Colonic mucosa (tissue), 4 donors: Measurements from ENCODE around the gene SPINT4. TPM values are rescaled to one million over a fixed set of nuclear protein-coding genes. Genes with fewer than 3 reads are reported as not detected.
"Not testable (repeated sequence)": the region's sequence is repeated elsewhere in the genome, so short reads cannot be mapped to it uniquely, and the experiment has no call there.

ENCODE experiments used
- DNase-seq: peaks from one replicate; pipeline ENCODE4 v3.0.0-alpha.2; 2020
- H3K27ac ChIP-seq: fragments of 200-600 bp; one replicate; pipeline ENCODE4 v1.8.0; 2021
- H3K27me3 ChIP-seq: fragments of 200-600 bp; one replicate; pipeline ENCODE4 v1.8.0; 2021
- H3K36me3 ChIP-seq: fragments of 200-600 bp; one replicate; pipeline ENCODE4 v1.8.0; 2021
- H3K4me1 ChIP-seq: fragments of 200-600 bp; one replicate; pipeline ENCODE4 v1.8.0; 2021; ENCODE audit warnings: mild to moderate bottlenecking
- H3K4me3 ChIP-seq: fragments of 200-600 bp; one replicate; pipeline ENCODE4 v1.8.0; 2021
- H3K9ac ChIP-seq, 2 donors: one replicate each; pipeline ENCODE4 v1.7.0; 2013; ENCODE audit warnings: control low read depth in 2 of 2, low read depth in 2 of 2, low read length in 2 of 2
- H3K9me3 ChIP-seq: fragments of 200-600 bp; one replicate; pipeline ENCODE4 v1.8.0; 2021
- CTCF ChIP-seq: fragments of 200-600 bp; IDR thresholded peaks from one replicate; pipeline ENCODE4 v1.8.0; 2022; ENCODE audit warnings: antibody characterized with exemption, mild to moderate bottlenecking
- intact Hi-C: fragments of 100-400 bp; cut with DNase I; formaldehyde crosslinking; loops from one replicate; pipeline ENCODE4 v1.14.1; 2022
- total RNA-seq, 2 donors: library from RNA; stranded (reverse); fragmentation: NEBNext Ultra II Directional in 1 of 2; extraction: Animal tissue kit (Norgen Biotek cat#: 25700) in 1 of 2; gene quantifications; one replicate each; pipeline ENCODE4 v1.2.1, GENCODE V29; 2021
- donor health status: healthy.
- donor health status: DM: no; HTN: no; CAD: no.
- donor health status: DM: no; HTN: no; CAD: no.

SPINT4 gene
- total RNA-seq, 2 donors from 2014 or later = not detected

- H3K4me3 ChIP-seq = no peak overlapping the region
- no peak overlapping the region for H3K27ac ChIP-seq
- no peaks in the 10 kb centered on the region for H3K4me1 ChIP-seq
- intact Hi-C loops = no loop called here
- TF ChIP-seq CTCF = no peak
- no peak overlapping the region for H3K9ac ChIP-seq
- DNase-seq = no peak
- no peaks in the 10 kb centered on the region for H3K27me3 ChIP-seq
- no peaks in the 10 kb centered on the region for H3K9me3 ChIP-seq
- no peaks in the 10 kb centered on the region for H3K36me3 ChIP-seq
Observed at GRCh38 chr20:45752746-45753145, 30.6 kb downstream of the SPINT4 start.

GRCh38 chr20:45758096-45758495 is 35.9 kb downstream of the SPINT4 start:
- Histone ChIP-seq H3K27me3 (no peaks in the 10 kb centered on the region), H3K9me3 (no peaks in the 10 kb centered on the region), H3K4me3 (no peak overlapping the region), H3K9ac (no peak overlapping the region), H3K27ac (no peak overlapping the region), H3K4me1 (no peaks in the 10 kb centered on the region), H3K36me3 (no peaks in the 10 kb centered on the region)
- DNase-seq = no peak
- no peak for TF ChIP-seq CTCF
- intact Hi-C loops = no loop called here

DNA sequence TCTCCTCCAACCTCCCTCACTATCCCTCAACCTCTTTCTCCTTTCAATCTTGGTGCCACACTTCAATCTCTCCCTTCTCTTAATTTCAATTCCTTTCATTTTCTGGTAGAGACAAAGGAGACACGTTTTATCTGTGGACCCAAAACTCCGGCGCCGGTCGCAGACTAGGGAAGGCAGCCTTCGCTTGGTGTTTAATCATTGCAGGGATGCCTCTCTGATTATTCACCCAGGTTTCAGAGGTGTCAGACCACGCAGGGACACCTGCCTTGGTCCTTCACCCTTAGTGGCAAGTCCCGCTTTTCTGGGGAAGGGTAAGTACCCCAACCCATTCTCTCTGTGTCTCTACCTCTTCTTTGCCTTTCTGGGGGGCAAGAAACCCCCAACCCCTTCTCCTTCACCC is 37.8 kb downstream of the SPINT4 start:
- intact Hi-C loops, H3K4me1 ChIP-seq, H3K36me3 ChIP-seq, H3K4me3 ChIP-seq, H3K27me3 ChIP-seq, DNase-seq, H3K9ac ChIP-seq, H3K9me3 ChIP-seq, H3K27ac ChIP-seq: not testable (repeated sequence)

DNA sequence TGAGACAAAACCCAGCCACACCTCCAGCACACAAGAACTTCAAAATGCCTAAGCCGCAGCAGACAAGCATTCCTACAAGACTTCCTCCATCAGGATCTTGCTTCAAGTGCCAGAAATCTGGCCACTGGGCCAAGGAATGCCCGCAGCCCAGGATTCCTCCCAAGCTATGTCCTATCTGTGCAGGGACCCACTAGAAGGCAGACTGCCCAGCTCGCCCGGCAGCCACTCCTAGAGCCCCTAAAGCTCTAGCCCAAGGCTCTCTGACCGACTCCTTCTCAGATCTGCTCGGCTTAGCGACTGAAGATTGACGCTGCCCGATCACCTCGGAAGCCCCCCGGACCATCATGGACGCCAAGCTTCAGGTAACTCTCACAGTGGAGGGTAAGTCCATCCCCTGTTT is 39.8 kb downstream of the SPINT4 start:
- H3K4me3 ChIP-seq, H3K27ac ChIP-seq, H3K27me3 ChIP-seq, H3K9me3 ChIP-seq, H3K9ac ChIP-seq, intact Hi-C loops, H3K4me1 ChIP-seq, H3K36me3 ChIP-seq, DNase-seq: not testable (repeated sequence)

GRCh38 chr20:45764618-45765282 is 42.6 kb downstream of the SPINT4 start:
- H3K27me3 ChIP-seq, H3K36me3 ChIP-seq, H3K27ac ChIP-seq, H3K4me3 ChIP-seq, H3K4me1 ChIP-seq, H3K9ac ChIP-seq, DNase-seq, H3K9me3 ChIP-seq: not testable (repeated sequence)
- intact Hi-C loops = loop anchor here (5.0 kb wide), 1 partner anchor 447 kb away; no protein-coding TSS in a partner anchor

DNA sequence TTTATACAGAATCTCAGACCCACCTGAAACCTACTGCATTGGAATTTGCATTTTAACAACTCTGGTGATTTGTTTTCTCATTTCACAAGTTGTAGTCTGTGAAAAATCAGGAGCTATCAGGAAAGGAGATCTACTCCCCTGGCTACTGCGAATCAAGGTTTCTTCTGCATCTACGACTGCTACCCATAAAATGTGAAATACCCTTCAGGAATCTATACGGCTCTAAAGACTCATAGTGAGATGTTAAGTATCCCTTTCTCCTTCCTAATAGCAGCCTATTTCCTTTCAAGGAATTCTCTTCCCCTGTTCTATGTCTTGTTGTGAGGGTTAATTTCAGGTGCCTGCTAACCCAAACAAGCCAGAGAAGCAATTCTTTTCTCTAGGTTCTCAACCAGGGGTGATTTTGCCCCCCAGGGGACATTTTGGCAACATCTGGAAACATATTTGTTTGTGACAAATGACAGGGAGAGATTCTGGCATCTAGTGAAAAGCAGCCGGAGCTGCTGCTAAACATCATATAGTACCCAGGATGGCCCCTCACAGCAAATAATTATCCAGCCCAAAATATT is 43.2 kb downstream of the SPINT4 start:
- no peak overlapping the region for H3K9ac ChIP-seq
- H3K4me1 ChIP-seq = no peaks in the 10 kb centered on the region
- no peaks in the 10 kb centered on the region for H3K9me3 ChIP-seq
- no peak overlapping the region for H3K4me3 ChIP-seq
- TF ChIP-seq CTCF = no peak
- H3K27me3 ChIP-seq = no peaks in the 10 kb centered on the region
- intact Hi-C loops = loop anchor here (5.0 kb wide), 1 partner anchor 448 kb away; no protein-coding TSS in a partner anchor
- DNase-seq = no peak
- H3K36me3 ChIP-seq = no peaks in the 10 kb centered on the region
- no peak overlapping the region for H3K27ac ChIP-seq

GRCh38 chr20:45765980-45766379 is 43.8 kb downstream of the SPINT4 start:
- Histone ChIP-seq H3K36me3 (no peaks in the 10 kb centered on the region), H3K4me1 (no peaks in the 10 kb centered on the region), H3K9ac (no peak overlapping the region), H3K27ac (no peak overlapping the region), H3K9me3 (no peaks in the 10 kb centered on the region), H3K27me3 (no peaks in the 10 kb centered on the region), H3K4me3 (no peak overlapping the region)
- DNase-seq = no peak
- TF ChIP-seq CTCF = no peak
- intact Hi-C loops = loop anchor here (5.0 kb wide), 1 partner anchor 449 kb away; no protein-coding TSS in a partner anchor
